ENCODE results near the gene SIK2. TPM values are rescaled to one million over a fixed set of nuclear protein-coding genes. Genes with fewer than 3 reads are reported as not detected.

SIK2 gene
- total and polyA plus RNA-seq, 2 donors = 4.5 to 5.3 TPM

- no peaks in the 10 kb centered on the region for H3K27me3 ChIP-seq (ENCODE audit: control insufficient read depth in 2 of 2, insufficient read depth in 1 of 2, low read length in 1 of 2)
- no peaks in the 10 kb centered on the region for H3K4me1 ChIP-seq (ENCODE audit: control insufficient read depth in 2 of 2, insufficient read depth in 2 of 2, low read length in 2 of 2)
- no peak for DNase-seq (ENCODE audit: low read depth in 6 of 9, low spot score in 9 of 9)
- no peak overlapping the region for H3K4me3 ChIP-seq (ENCODE audit: low read length in 2 of 2)
- 97% methylated on average over 3 of the region's 3 CpGs for WGBS
- H3K27ac ChIP-seq (ENCODE audit: low read depth in 1 of 2, low read length in 1 of 2) = no peak overlapping the region
- H3K9me3 ChIP-seq (ENCODE audit: control insufficient read depth in 2 of 2, insufficient read depth in 1 of 2, low read length in 1 of 2) = no peaks in the 10 kb centered on the region
- no peaks in the 10 kb centered on the region for H3K36me3 ChIP-seq (ENCODE audit: control insufficient read depth in 2 of 2, insufficient read depth in 2 of 2, low read length in 1 of 2)
These were observed 175.9 kb downstream of the SIK2 start for GRCh38 chr11:111778047-111778558.

- DNase-seq (ENCODE audit: low read depth in 6 of 9, low spot score in 9 of 9) = no peak
- Histone ChIP-seq H3K9me3 (ENCODE audit: control insufficient read depth in 2 of 2, insufficient read depth in 1 of 2, low read length in 1 of 2) (no peaks in the 10 kb centered on the region), H3K36me3 (ENCODE audit: control insufficient read depth in 2 of 2, insufficient read depth in 2 of 2, low read length in 1 of 2) (no peaks in the 10 kb centered on the region), H3K4me1 (ENCODE audit: control insufficient read depth in 2 of 2, insufficient read depth in 2 of 2, low read length in 2 of 2) (no peaks in the 10 kb centered on the region), H3K27ac (ENCODE audit: low read depth in 1 of 2, low read length in 1 of 2) (no peak overlapping the region), H3K27me3 (ENCODE audit: control insufficient read depth in 2 of 2, insufficient read depth in 1 of 2, low read length in 1 of 2) (no peaks in the 10 kb centered on the region), H3K4me3 (ENCODE audit: low read length in 2 of 2) (no peak overlapping the region)
- WGBS = 98% methylated on average over 6 of the region's 6 CpGs
These were observed 176.9 kb downstream of the SIK2 start for GRCh38 chr11:111779118-111779517.

Other genes starting within 250 kb of the SIK2 start
- gene POU2AF1, start 223.2 kb upstream of the SIK2 start, total RNA-seq = 0.90 TPM
- gene POU2AF1, start 223.2 kb upstream of the SIK2 start, polyA plus RNA-seq = 11.7 TPM
- 0.05 TPM for gene BTG4, start 90.1 kb upstream of the SIK2 start, total RNA-seq
- gene BTG4, start 90.1 kb upstream of the SIK2 start, polyA plus RNA-seq = 0.25 TPM
- 0.19 TPM for gene HOATZ, start 87.7 kb upstream of the SIK2 start, total RNA-seq
- gene HOATZ, start 87.7 kb upstream of the SIK2 start, polyA plus RNA-seq = 1.2 TPM
- gene LAYN, start 61.7 kb upstream of the SIK2 start, total RNA-seq = 11.5 TPM
- 30.9 TPM for gene LAYN, start 61.7 kb upstream of the SIK2 start, polyA plus RNA-seq
- gene PPP2R1B, start 163.9 kb downstream of the SIK2 start, total RNA-seq = 15.4 TPM
- 10.5 TPM for gene PPP2R1B, start 163.9 kb downstream of the SIK2 start, polyA plus RNA-seq